T-helper 1 cell (primary cell): Measurements from ENCODE around the gene DTX3.
"Not testable (repeated sequence)": the region's sequence is repeated elsewhere in the genome, so short reads cannot be mapped to it uniquely, and the experiment has no call there.

Experiments used
- DNase-seq, 5 donors: peaks; one replicate each; pipeline ENCODE4 v3.0.0-alpha.2; 2012 to 2020
- total RNA-seq, 4 donors: gene quantifications; one replicate each; lab custom pipeline; 2026; lab: John Stamatoyannopoulos, UW

Gene DTX3
- 24.8 to 39.6 (median 28.8) reads per million in 4 donors for total RNA-seq

- peak in 2 of 5 donors; percentile 27 to 31 for DNase-seq
These were observed at the start of gene DTX3 for GRCh38 chr12:57604454-57604991. DTX3 (plus strand) TSS chr12:57604824; CDS start chr12:57606518, 1,694 bp downstream.

DNA sequence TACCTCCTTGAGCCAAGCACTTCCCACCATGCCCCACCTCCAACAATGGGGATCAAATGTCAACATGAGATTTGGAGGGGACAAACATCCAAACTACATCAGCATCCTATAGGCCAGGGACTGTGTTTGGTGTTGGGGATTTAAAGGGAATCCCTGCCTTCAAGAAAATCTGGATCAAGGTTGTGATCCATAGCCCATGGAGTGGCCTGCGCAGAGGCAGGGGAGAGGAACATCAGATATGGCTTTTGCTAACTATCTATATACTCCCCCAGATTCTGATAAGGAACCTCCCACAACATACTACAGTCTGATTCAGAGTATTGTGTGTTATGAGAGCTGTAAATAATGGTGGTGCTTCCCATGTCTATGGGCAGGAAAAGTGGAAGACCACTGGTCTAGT lies 49.7 kb upstream of the DTX3 start:
- DNase-seq = no peak

DNA sequence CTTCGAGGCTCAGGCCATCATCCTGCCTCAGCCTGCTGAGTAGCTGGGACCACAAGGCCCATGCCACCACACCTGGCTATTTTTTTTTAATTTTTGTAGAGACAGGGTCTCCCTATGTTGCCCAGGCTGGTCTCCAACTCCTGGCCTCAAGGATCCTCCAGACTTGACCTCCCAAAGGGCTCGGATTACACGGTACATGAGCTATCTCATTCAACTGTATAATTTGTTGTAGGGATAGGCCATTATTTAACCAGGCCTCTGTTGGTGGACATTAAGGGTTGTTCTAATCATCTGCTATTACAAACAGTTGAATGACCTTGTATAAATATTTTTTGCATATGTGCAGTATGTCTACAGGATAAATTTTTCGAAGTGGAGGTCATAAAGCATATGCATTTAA lies 45.8 kb upstream of the DTX3 start:
- no peak for DNase-seq

DNA sequence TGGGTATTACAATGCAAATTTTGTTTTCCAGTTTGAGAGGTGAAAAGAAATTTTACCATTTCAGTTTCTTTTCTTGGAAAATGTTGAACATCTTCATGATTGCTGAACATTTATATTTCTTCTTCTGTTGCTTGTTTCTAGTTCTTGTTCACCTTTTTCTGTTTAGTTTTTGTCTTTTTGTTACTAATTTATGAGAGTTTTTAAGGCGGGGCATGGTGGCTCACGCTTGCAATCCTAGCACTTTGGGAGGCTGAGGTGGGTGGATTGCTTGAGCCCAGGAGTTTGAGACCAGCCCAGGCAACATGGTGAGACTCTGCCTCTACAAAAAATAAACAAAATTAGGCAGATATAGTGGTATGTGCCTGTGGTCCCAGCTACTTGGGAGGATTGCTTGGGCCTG lies 44.1 kb upstream of the DTX3 start:
- no peak for DNase-seq

GRCh38 chr12:57561117-57561516 lies 43.5 kb upstream of the DTX3 start:
- DNase-seq = not testable (repeated sequence)

- no peak for DNase-seq
These were observed 41.3 kb upstream of the DTX3 start for GRCh38 chr12:57563358-57563757.

DNA sequence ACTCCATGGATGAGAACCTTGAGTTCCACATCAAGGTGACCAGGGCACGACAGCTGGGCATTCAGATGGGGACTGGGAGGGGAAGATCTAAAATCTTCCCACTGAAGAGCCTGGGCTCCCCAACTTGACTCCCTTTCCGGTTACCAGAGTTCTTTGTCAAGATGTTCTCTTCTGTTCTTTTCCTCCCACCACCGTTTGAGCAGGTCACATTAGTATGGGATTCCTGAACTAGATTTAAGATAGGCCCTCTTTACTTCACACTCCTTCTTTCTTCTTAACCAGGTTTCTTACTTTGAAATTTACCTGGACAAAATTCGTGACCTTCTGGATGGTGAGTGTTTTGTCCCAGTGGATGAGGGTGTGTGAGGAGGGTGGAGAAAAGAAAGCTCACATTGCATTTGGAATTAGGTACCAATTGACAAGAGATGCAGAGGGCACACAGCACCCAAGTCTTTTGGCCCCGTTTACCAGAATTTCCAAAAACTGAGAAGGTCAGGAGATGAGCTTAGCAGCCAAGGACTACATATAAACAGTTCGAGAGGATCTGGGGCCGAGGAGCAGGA lies 40.4 kb upstream of the DTX3 start:
- no peak for DNase-seq

DNA sequence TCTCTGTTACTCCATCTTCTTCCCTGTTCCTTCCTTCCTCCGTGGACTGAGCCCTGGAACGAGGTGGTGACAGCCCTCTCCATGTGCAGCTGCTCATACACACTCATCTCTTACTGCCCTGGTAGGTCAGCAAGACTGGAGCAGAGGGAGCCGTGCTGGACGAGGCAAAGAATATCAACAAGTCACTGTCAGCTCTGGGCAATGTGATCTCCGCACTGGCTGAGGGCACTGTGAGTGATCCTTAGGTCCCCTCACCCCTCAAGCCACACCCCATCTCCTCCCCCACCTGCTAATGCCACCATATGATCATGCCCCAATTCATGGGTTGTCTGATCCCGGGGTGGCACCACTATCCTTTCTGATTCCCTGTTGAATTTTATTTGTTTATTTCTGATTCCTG lies 35.8 kb upstream of the DTX3 start:
- no peak for DNase-seq

DNA sequence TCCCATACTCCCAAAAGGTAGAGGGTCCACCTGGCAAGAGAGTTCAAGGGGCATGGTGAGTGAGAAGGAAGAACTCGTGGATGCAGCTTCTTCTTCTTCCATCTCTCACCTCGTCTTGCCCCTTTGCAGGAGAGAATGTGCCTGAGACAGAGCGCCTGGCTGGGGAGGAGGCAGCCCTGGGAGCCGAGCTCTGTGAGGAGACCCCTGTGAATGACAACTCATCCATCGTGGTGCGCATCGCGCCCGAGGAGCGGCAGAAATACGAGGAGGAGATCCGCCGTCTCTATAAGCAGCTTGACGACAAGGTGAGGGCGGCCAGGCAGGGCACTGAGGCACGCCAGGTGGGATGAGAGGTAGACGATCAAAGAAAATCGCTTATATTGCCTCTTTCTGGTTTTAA lies 34.8 kb upstream of the DTX3 start:
- DNase-seq = no peak

DNA sequence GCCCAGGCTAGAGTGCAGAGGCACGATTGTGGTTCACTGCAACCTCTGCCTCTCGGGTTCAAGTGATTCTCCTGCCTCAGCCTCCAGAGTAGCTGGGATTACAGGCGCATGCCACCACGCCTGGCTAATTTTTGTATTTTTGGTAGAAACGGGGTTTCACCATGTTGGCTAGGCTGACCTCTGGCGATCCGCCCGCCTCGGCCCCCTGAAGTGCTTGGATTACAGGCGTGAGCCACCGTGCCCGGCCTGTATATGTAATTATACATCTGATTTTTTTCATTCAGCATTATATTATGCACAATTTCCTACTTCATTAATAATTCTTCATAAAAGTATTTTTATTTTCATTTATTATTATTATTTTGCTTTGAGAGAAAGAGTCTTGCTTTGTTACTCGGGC lies 34.2 kb upstream of the DTX3 start:
- DNase-seq = not testable (repeated sequence)

DNA sequence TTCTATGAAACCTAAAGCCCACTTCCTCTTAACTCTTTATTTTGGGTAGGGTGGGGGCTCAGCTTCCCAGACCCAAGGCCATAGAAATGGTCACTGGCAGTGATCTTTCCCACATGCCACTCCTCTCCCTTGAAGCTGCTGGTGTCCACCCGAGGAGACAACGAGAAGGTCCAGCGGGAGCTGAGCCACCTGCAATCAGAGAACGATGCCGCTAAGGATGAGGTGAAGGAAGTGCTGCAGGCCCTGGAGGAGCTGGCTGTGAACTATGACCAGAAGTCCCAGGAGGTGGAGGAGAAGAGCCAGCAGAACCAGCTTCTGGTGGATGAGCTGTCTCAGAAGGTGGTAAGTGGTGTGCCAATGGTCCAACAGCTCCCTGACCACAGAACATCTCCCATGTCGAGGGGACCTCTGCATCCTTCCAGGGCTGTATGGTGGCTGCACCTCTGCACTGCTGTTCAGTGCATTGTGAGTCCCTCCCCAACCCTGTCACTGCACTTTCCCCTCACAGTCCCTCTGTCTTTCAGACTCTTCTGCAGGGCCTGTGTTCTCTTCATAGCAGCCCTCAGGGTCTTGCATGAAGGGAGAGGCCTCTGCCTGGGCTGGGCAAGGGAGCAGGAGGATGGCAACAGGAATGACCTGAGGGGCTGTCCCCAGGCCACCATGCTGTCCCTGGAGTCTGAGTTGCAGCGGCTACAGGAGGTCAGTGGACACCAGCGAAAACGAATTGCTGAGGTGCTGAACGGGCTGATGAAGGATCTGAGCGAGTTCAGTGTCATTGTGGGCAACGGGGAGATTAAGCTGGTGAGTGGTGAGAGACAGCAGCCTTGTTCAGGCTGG lies 32.5 kb upstream of the DTX3 start:
- no peak for DNase-seq

GRCh38 chr12:57574795-57575194 lies 29.8 kb upstream of the DTX3 start:
- no peak for DNase-seq

DNA sequence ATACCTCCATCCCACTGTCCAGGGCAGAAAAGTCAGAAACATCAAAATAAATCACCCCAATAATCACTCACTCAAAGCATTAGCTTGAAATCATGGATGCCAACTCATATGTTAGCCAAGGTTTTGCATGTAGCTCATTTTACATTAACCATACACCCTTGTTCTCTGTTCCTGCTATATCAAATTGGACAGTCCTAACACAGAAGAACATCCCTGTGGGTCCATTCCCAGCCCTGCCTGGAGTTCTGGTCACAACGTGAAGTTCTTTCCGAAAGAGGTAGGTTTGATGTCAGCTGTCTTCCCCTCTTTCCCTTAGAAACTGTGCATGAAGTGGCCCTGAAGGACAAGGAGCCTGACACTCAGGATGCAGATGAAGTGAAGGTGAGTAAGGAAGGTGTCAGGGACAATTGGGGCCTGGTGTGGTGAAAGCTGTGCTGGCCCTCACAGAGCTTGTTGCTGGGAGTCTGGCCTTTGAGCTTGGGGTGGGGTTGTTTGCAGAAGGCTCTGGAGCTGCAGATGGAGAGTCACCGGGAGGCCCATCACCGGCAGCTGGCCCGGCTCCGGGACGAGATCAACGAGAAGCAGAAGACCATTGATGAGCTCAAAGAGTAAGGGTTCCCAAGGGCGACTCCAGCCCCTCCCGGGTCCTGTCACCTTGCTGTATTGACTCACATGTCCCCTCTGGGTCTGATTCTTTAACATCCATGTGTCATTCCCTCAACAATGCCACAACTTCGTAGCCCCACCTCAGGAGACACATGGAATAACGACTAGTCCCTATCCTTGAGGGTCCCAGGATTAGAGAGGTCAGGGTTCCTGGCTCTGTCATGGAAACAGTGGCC lies 28.6 kb upstream of the DTX3 start:
- DNase-seq = no peak

DNA sequence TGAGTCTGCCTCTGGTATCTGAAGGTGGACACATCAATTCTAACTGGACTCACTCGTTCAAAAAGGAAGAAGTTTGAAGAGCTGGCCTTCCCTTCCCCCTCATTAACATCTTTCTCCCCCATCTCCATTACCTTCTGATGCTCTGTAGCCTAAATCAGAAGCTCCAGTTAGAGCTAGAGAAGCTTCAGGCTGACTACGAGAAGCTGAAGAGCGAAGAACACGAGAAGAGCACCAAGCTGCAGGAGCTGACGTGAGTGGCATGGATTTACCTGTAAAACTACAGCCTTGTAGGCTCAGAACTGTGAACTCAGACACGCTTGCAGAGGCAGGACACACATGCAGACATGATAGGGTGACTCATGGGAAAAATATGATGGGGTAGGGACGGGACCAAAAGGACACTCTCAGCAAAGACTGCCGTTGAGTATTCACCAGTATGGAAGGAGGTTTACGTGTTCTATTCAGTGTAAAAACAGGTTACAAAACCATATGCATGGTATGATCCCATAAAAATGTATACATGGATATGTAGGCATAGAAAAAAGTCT lies 27.9 kb upstream of the DTX3 start:
- no peak for DNase-seq

GRCh38 chr12:57577981-57578758 lies 26.5 kb upstream of the DTX3 start:
- no peak for DNase-seq

GRCh38 chr12:57579011-57579410 lies 25.6 kb upstream of the DTX3 start:
- no peak for DNase-seq

DNA sequence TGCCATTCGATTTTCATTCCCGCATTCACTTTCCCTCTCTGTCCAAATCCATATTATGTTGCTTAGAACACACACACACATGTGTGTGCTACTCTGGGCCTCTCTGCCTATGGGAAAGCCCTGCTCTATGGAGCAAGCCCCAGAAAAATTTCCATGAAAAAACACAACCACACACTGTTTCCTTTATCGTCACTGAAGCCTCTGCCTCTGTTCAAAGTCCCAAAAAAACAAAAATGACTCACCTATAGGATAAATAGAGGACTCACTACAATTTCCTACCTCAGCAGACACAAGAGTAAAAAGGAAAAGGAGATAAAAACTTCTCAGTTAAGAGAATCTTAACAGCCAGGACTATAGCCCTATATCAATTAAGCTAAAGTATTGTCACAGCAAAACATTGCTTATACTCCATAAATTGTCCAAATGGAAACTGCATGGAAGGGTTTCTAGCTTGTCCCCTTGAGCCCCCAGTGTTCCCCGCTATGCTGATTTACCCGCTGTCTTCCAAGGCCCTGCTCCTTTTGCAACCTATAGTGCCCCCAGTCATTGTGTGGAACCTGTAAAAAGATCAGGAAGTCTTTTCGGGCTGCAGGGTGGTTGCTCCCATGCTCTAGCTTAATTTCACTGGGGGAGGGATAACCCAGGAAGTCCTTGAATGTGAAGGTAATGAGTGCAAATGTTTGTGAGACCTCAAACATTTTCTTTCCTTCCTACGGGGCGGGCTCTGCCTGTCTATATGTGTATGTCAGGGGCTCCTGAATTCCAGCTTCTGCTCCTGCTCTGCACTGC lies 24.8 kb upstream of the DTX3 start:
- no peak for DNase-seq

DNA sequence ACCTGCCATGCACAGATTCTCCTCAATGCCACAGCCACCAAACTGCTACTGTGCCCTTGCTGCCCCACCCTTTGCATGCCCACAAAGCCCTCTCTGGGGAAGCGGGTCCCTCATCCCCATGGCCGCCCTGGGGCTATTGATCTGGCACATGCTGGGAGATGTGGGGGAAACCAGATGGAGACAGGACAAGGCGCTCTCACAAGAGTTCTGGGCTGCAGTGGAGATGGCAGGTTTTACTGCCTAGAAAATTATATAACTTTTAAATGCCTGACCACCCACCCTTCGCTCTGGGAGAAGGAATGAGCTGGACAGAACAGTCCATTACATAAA lies 24.2 kb upstream of the DTX3 start:
- no peak for DNase-seq

- no peak for DNase-seq
These were observed 22.8 kb upstream of the DTX3 start for GRCh38 chr12:57581802-57582201.

DNA sequence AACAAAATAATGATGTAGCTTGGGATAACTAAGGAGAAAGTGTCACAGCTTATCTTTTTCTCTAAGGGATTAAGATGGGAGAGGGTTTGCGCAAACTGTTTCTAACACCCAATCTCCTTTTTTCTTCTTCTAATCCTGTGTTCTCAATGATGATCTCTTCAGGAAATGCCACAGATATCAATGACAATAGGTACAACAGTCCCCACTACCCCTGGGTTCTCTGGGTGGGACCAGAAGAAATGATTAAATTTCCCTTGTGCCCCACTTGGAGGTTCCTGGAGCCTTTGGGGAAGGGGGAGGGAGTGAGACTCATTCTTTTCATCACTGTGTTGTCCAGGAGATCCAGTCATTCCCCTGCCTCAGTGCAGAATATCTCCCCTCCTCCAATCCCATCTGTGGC lies 22.2 kb upstream of the DTX3 start:
- DNase-seq = no peak
